Measurements from ENCODE around the gene C1orf87. TPM values are rescaled to one million over a fixed set of nuclear protein-coding genes. Genes with fewer than 3 reads are reported as not detected.

Gene C1orf87
- total and polyA plus RNA-seq, 2 donors (not counting 3 experiments of a cell fraction or from before 2014, with no cell fraction given), result not detected

DNA sequence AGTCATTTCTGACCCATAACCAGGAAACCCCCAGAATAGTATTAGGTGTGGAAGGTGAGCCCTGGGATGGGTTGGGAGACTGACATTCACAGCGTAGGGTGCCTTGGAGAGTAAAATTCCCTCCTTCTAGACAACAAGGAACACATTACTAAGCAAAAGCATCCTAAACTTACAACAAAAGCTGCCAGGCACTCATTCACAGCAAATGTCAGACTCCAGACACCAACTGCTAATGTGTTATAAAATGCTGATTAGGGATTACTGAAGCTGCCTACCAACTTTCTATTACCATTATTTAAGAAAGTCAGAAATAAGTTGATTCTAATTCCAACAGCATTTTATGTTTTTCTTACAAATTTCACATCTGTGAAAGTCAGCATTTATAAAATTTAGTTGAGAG is 40.0 kb upstream of the C1orf87 start:
- FAIRE-seq, result no peak
- Histone ChIP-seq H4K20me1 (replicated peaks; ENCODE audit: control insufficient read depth, extremely low read depth, insufficient read depth, low read length) (no peaks in the 10 kb centered on the region), H3K4me3 (replicated peaks in 1 of 3; ENCODE audit: insufficient read depth in 1 of 3, low read depth in 1 of 3, low read length in 3 of 3) (no peak overlapping the region), H3K79me2 (ENCODE audit: control insufficient read depth, insufficient read depth, low read length) (no peaks in the 10 kb centered on the region), H3K4me1 (ENCODE audit: control insufficient read depth, extremely low read depth, insufficient read depth, low read length) (no peaks in the 10 kb centered on the region), H3K9ac (replicated peaks; ENCODE audit: extremely low read depth, insufficient read depth, low read length) (no peak overlapping the region), H3K36me3 (ENCODE audit: control insufficient read depth in 2 of 2, extremely low read depth in 1 of 2, insufficient read depth in 2 of 2, low read length in 2 of 2) (no peaks in the 10 kb centered on the region), H3K9me3 (replicated peaks; ENCODE audit: control insufficient read depth, insufficient read depth, low read length) (no peaks in the 10 kb centered on the region), H3K27me3 (ENCODE audit: control insufficient read depth in 2 of 2, insufficient read depth in 2 of 2, low read length in 2 of 2) (no peaks in the 10 kb centered on the region), H3K27ac (ENCODE audit: insufficient read depth, low read depth, low read length) (no peak overlapping the region), H2AFZ (ENCODE audit: low read depth, low read length) (no peak overlapping the region), H3K4me2 (ENCODE audit: insufficient read depth, low read length) (no peak overlapping the region), H3K9me1 (replicated peaks; ENCODE audit: control insufficient read depth, extremely low read depth, insufficient read depth, low read length) (no peaks in the 10 kb centered on the region)
- TF ChIP-seq POLR2A (IDR thresholded peaks at IDR 0.05; ENCODE audit: low read depth, low read length), result no peak
- TF ChIP-seq FOS (IDR thresholded peaks at IDR 0.05; ENCODE audit: borderline replicate concordance, insufficient read depth, low read length), result no peak
- no peak for TF ChIP-seq MYC (IDR thresholded peaks at IDR 0.05; ENCODE audit: low read depth, low read length)
- TF ChIP-seq EZH2 (IDR thresholded peaks at IDR 0.05; ENCODE audit: borderline replicate concordance, low read depth, low read length, severe bottlenecking), result no peak
- TF ChIP-seq, protein P1, sequence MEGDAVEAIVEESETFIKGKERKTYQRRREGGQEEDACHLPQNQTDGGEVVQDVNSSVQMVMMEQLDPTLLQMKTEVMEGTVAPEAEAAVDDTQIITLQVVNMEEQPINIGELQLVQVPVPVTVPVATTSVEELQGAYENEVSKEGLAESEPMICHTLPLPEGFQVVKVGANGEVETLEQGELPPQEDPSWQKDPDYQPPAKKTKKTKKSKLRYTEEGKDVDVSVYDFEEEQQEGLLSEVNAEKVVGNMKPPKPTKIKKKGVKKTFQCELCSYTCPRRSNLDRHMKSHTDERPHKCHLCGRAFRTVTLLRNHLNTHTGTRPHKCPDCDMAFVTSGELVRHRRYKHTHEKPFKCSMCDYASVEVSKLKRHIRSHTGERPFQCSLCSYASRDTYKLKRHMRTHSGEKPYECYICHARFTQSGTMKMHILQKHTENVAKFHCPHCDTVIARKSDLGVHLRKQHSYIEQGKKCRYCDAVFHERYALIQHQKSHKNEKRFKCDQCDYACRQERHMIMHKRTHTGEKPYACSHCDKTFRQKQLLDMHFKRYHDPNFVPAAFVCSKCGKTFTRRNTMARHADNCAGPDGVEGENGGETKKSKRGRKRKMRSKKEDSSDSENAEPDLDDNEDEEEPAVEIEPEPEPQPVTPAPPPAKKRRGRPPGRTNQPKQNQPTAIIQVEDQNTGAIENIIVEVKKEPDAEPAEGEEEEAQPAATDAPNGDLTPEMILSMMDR (IDR thresholded peaks at IDR 0.05; ENCODE audit: extremely low read depth in 1 of 2, insufficient read depth in 1 of 2, low read depth in 1 of 2, low read length in 2 of 2), result no peak
- no peak for TF ChIP-seq GATA2 (IDR thresholded peaks at IDR 0.05; ENCODE audit: insufficient read depth, insufficient read length, low read depth, low read length)
- TF ChIP-seq POLR2AphosphoS5 (IDR thresholded peaks at IDR 0.05; ENCODE audit: insufficient read depth, low read depth, low read length), result no peak
- TF ChIP-seq JUN (IDR thresholded peaks at IDR 0.05; ENCODE audit: borderline replicate concordance, insufficient read depth, insufficient read length, low read depth), result no peak
- TF ChIP-seq, protein P2, sequence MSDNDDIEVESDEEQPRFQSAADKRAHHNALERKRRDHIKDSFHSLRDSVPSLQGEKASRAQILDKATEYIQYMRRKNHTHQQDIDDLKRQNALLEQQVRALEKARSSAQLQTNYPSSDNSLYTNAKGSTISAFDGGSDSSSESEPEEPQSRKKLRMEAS (IDR thresholded peaks at IDR 0.05; ENCODE audit: insufficient read depth, insufficient read length), result no peak
- intact Hi-C loops (cut with micrococcal nuclease) (no loop called here), dilution Hi-C loops (cut with MboI; ENCODE audit: extremely low pct_ligation_motif_present, low sequenced_read_pairs) (no loop called here)
- DNase-seq (ENCODE audit: low read depth, low spot score), result no peak
- BruUV-seq (replicated peaks), result no TSS peak
- ChIA-PET POLR2A (no interaction called here), CTCF (no interaction called here)

Measured in endothelial cell of umbilical vein (primary cell).